Measurements from ENCODE around the gene HYCC1.
"Not testable (repeated sequence)": the region's sequence is repeated elsewhere in the genome, so short reads cannot be mapped to it uniquely, and the experiment has no call there.

Gene HYCC1

DNA sequence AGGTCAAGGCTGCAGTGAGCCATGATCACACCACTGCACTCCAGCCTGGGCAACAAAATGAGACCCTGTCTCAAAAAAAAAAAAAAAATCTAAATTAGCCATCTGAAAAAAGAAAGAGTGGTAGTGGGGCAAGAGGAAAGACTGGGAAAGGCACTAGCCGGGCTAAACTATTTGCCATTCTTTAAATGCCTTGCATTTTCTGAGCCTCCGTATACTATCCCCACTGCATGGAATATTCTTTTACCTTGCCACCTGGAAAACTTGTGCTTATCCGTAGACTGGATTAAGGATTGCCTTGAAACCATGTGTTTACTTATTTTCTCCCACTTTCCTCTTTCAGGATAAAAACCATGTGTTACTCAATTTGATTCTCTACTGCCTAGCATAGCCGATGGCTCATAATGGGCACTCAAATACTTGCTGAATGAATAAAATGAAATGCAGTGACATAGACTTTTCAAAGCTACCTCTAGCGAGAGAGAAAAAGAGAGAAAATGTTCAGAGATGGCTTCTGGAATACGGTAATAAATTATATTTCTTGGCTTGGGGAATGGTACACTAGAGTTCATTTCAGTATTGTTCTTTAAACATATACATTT is 30.6 kb downstream of the HYCC1 start:
- DNase-seq: no peak

DNA sequence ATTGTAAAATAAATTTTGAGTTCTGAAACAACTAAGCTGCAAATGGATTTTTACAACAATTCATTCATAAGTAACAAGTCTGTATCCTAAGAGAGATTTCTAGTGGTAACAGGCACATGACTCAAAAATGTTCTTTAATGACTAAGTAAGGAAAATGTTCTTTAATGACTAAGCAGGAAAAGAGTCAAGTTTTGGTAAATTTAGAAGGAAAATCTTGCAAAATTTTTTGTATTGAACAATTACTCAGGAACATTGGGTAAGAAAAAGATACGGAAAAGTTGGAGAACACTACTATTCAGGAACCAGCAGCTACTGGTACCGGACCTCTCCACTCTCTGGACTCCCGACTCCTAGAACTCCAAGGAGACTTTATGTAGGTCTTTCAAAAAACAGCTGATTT is 33.5 kb downstream of the HYCC1 start:
- no peak for DNase-seq

DNA sequence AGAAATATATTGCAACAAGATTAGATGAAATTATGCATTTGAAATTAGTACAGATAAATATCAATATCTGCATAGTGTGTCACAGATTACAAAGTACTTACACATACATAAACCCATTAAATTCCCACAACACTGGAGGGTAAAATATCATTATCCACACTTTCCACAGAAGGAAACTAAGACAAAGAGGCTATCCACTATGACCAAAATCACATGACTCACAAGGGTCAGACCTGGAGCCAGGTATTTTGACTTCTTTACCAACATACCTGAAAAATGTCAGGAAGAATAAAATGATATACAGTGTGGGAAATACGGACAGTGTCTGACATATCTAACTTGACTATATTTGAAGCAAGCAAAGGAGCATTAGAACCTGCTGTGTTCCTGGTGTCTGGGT is 34.1 kb downstream of the HYCC1 start:
- DNase-seq: no peak

DNA sequence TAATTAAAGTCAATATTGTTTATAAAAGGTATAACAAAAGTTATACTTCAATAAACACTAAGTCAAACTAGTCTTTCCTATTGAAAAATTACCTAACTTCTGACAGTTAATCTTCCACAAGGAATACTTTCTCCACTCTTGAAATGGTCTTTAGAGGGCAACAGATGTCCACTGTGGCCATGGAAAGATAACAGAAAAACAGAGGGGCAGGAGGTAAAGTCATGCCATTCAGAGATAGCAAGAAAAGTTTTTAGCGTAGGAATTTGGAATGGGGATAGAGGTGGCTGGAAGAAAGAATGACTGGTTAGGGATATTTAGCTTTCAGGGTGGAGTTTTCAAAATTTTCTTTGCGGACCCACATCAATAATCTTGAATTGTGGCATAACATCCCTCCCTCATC is 34.7 kb downstream of the HYCC1 start:
- DNase-seq: no peak

DNA sequence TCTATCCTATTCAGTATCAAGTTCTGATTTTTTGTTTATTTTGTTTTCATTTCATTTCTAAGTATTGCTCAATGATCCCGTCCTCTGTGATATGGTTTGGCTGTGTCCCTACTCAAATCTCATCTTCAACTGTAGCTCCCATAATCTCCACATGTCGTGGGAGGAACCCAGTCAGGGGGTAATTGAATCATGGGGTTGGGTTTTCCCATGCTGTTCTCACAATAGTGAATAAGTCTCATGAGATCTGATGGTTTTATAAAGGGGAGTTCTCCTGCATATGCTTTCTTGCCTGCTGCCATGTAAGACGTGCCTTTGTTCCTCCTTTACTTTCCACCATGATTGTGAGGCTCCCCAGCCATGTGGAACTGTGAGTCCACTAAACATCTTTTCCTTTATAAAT is 39.3 kb downstream of the HYCC1 start:
- DNase-seq: not testable (repeated sequence)

DNA sequence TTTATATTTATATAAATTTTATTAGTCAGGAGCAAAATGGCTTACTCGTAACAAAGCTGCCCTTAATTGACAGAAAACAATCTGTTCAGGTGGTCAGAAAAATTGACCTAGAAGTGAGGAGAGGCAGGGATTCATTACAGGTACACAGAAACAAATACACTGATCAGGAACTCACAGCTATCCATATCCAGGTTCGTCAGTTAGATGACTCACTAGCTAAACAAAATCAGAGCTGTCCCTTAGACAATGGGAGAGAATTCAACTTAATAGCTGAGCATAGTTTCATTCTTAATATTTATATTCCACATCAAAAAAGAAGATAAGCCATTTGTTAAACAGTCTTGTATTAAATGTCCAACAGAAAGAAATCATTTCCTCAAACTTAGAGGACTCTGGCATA is 41.7 kb downstream of the HYCC1 start:
- DNase-seq: no peak

DNA sequence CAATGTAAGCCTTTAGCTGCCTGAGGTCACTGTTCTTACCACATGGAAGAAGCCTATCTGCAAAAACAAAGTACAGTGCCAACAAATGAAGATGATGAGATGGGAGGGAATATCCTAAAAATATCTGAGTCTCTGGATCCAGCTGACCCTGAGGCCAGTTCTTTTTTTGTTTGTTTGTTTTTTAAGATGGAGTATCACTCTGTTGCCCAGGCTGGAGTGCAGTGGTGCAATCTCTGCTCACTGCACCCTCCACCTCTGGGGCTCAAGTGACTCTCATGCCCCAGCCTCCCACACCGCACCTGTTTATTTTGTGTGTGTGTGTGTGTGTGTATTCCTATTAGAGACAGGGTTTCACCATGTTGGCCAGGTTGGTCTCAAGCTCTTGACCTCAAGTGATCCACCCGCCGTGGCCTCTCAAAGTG is 44.9 kb downstream of the HYCC1 start:
- no peak for DNase-seq

Measured in NCI-H748 treated with DMSO at 0.1 percent for 48 hours (cell line).